ENCODE measurements around the gene KLHL3. TPM values are rescaled to one million over a fixed set of nuclear protein-coding genes. Genes with fewer than 3 reads are reported as not detected.

KLHL3 gene
- total RNA-seq, 1 donor from 2014 or later, result 8.9 TPM

DNA sequence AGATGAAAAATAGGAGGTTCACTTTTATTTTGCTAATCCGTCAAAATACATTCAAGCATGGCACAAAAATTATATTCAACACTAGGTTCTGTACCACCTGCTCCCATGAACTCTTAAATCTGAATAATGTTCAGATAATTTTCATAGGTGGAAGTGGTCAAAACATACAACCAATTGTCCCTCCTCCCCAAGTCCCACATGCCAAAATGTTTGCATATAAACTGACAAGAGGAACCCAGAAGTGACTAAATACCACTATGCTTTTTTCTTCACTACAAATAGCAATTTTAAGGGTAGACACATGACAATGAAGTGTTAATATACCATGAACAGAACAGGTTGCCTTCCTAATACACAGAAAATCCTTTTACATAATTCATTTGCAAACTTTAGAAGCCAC, 14.5 kb upstream of the KLHL3 start:
- Histone ChIP-seq H2AFZ (ENCODE audit: low read depth, low read length) (no peak overlapping the region), H3K27me3 (ENCODE audit: insufficient read depth, low read length) (no peaks in the 10 kb centered on the region), H3K4me1 (ENCODE audit: insufficient read depth, low read length) (peaks cover 3% of the 10 kb centered on the region), H3K79me2 (ENCODE audit: insufficient read depth, low read length) (peaks cover 58% of the 10 kb centered on the region), H3K4me3 (ENCODE audit: insufficient read depth, low read depth, low read length) (peak overlapping the region; percentile 30), H3K9me3 (ENCODE audit: insufficient read depth, low read depth, low read length) (no peaks in the 10 kb centered on the region), H4K20me1 (ENCODE audit: insufficient read depth, low read length) (peaks cover 76% of the 10 kb centered on the region), H3K36me3 (ENCODE audit: insufficient read depth, low read length) (peaks cover 8% of the 10 kb centered on the region), H3K4me2 (ENCODE audit: low read length) (peak overlapping the region; percentile 93), H3K9ac (ENCODE audit: low read length) (no peak overlapping the region), H3K27ac (ENCODE audit: low read depth, low read length) (no peak overlapping the region)
- H3K4me1 Mint-ChIP-seq (ENCODE audit: low read depth, unreplicated experiment), result peaks cover 13% of the 10 kb centered on the region
- no peak for TF ChIP-seq CTCF (IDR thresholded peaks at IDR 0.05; ENCODE audit: insufficient read depth, low read depth, low read length)
- no peak for TF ChIP-seq EZH2 (IDR thresholded peaks at IDR 0.05; ENCODE audit: insufficient read depth, low read length)
- FAIRE-seq (no peak), DNase-seq (ENCODE audit: low read depth) (no peak)
- H3K27me3 Mint-ChIP-seq (ENCODE audit: low read depth, unreplicated experiment), result no peaks in the 10 kb centered on the region
- no peak overlapping the region for H3K27ac Mint-ChIP-seq (ENCODE audit: unreplicated experiment)
- H3K9me3 Mint-ChIP-seq (ENCODE audit: unreplicated experiment), result no peaks in the 10 kb centered on the region
- H3K36me3 Mint-ChIP-seq (ENCODE audit: low read depth, unreplicated experiment), result peaks cover 7% of the 10 kb centered on the region
- H3K4me3 Mint-ChIP-seq (ENCODE audit: unreplicated experiment), result peak overlapping the region; percentile 98

DNA sequence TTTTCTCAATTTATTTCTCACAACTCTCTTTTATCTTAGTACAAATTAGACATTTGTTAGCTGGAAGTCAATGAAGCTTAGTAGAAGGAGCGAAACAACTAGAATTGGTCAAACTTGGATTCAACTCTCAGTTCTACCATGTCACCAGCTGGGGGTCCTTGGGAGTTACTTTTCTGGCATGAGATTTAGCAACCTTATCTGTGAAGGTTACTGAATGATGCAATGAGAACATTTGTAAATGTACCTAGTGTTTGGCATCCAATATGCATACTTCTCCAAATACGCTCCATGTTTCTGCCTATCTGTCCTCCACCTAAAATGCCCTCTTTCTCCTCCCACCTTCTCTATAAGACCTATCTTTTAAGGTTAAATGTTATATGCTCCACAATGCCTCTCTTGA, 12.0 kb upstream of the KLHL3 start:
- Histone ChIP-seq H2AFZ (ENCODE audit: low read depth, low read length) (no peak overlapping the region), H3K36me3 (ENCODE audit: insufficient read depth, low read length) (peaks cover 8% of the 10 kb centered on the region), H3K4me1 (ENCODE audit: insufficient read depth, low read length) (peaks cover 3% of the 10 kb centered on the region), H3K9ac (ENCODE audit: low read length) (no peak overlapping the region), H3K4me2 (ENCODE audit: low read length) (no peak overlapping the region), H3K27me3 (ENCODE audit: insufficient read depth, low read length) (no peaks in the 10 kb centered on the region), H3K79me2 (ENCODE audit: insufficient read depth, low read length) (peaks cover 45% of the 10 kb centered on the region), H3K4me3 (ENCODE audit: insufficient read depth, low read depth, low read length) (no peak overlapping the region), H3K9me3 (ENCODE audit: insufficient read depth, low read depth, low read length) (no peaks in the 10 kb centered on the region), H3K27ac (ENCODE audit: low read depth, low read length) (no peak overlapping the region), H4K20me1 (ENCODE audit: insufficient read depth, low read length) (peaks cover 67% of the 10 kb centered on the region)
- H3K4me1 Mint-ChIP-seq (ENCODE audit: low read depth, unreplicated experiment), result peaks cover 10% of the 10 kb centered on the region
- no peak for FAIRE-seq
- TF ChIP-seq EZH2 (IDR thresholded peaks at IDR 0.05; ENCODE audit: insufficient read depth, low read length) (no peak), CTCF (IDR thresholded peaks at IDR 0.05; ENCODE audit: insufficient read depth, low read depth, low read length) (no peak)
- H3K9me3 Mint-ChIP-seq (ENCODE audit: unreplicated experiment), result no peaks in the 10 kb centered on the region
- no peaks in the 10 kb centered on the region for H3K27me3 Mint-ChIP-seq (ENCODE audit: low read depth, unreplicated experiment)
- H3K36me3 Mint-ChIP-seq (ENCODE audit: low read depth, unreplicated experiment), result peaks cover 4% of the 10 kb centered on the region
- no peak overlapping the region for H3K27ac Mint-ChIP-seq (ENCODE audit: unreplicated experiment)
- H3K4me3 Mint-ChIP-seq (ENCODE audit: unreplicated experiment), result no peak overlapping the region
- DNase-seq (ENCODE audit: low read depth), result no peak

DNA sequence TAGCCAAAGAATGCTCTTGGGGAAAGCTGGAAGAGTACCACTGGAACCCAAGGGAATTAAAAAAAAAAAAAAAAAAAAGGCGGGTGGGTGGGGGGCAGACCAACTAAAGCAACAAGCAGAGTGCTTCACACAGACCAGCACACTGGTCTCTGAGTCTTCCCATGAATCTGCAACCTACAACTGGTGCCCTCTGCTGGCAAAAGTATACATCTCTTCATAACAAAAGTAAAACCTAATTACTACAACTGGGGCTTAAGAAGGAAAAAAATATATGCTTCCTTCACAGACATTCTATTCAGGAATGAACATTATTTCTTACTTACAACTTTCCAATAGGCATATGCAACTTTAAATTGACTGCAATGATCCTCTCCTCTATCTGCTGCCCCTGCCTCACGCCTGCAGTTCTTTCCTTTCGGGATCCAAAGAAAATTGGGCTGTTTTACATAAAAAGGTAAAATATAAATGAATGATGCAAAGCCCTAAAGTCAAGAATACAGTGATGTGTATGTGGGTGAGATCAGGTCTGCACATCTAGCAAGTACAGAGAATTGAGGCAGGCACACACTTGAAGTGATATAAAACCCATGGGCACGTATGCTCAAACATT, 7.2 kb upstream of the KLHL3 start:
- Histone ChIP-seq H3K79me2 (ENCODE audit: insufficient read depth, low read length) (no peaks in the 10 kb centered on the region), H3K36me3 (ENCODE audit: insufficient read depth, low read length) (no peaks in the 10 kb centered on the region), H3K4me1 (ENCODE audit: insufficient read depth, low read length) (no peaks in the 10 kb centered on the region), H3K27ac (ENCODE audit: low read depth, low read length) (no peak overlapping the region), H3K9ac (ENCODE audit: low read length) (no peak overlapping the region), H3K4me3 (ENCODE audit: insufficient read depth, low read depth, low read length) (no peak overlapping the region), H3K4me2 (ENCODE audit: low read length) (no peak overlapping the region), H4K20me1 (ENCODE audit: insufficient read depth, low read length) (peaks cover 20% of the 10 kb centered on the region), H2AFZ (ENCODE audit: low read depth, low read length) (no peak overlapping the region), H3K27me3 (ENCODE audit: insufficient read depth, low read length) (no peaks in the 10 kb centered on the region), H3K9me3 (ENCODE audit: insufficient read depth, low read depth, low read length) (no peaks in the 10 kb centered on the region)
- Mint-ChIP-seq H3K27me3 (ENCODE audit: low read depth, unreplicated experiment) (peaks cover 2% of the 10 kb centered on the region), H3K4me1 (ENCODE audit: low read depth, unreplicated experiment) (no peaks in the 10 kb centered on the region), H3K27ac (ENCODE audit: unreplicated experiment) (no peak overlapping the region), H3K4me3 (ENCODE audit: unreplicated experiment) (no peak overlapping the region), H3K9me3 (ENCODE audit: unreplicated experiment) (peaks cover 4% of the 10 kb centered on the region), H3K36me3 (ENCODE audit: low read depth, unreplicated experiment) (no peaks in the 10 kb centered on the region)
- FAIRE-seq (peak; percentile 68), DNase-seq (ENCODE audit: low read depth) (peak; percentile 43)
- TF ChIP-seq EZH2 (IDR thresholded peaks at IDR 0.05; ENCODE audit: insufficient read depth, low read length), result no peak
- peak; percentile 52 for TF ChIP-seq CTCF (IDR thresholded peaks at IDR 0.05; ENCODE audit: insufficient read depth, low read depth, low read length)

Data from astrocyte (in vitro differentiated cells and primary cell).